RPMI7951 (cell line): ENCODE measurements around the gene CAMSAP1. TPM values are rescaled to one million over a fixed set of nuclear protein-coding genes. Genes with fewer than 3 reads are reported as not detected.

Source experiments
- DNase-seq: peaks from one replicate; pipeline ENCODE4 v3.0.0-alpha.2; 2012; ENCODE audit warnings: low read depth
- total RNA-seq: library from RNA; depleted of rRNA; stranded (reverse); fragments of >200 nt; shearing (Covaris generic); gene quantifications from 2 replicates; pipeline ENCODE4 v1.2.3, GENCODE V29; 2014

The CAMSAP1 gene
- total RNA-seq, 1 experiment from 2014 or later = 6.2 TPM

- DNase-seq = no peak
Observed at GRCh38 chr9:135776893-135777622, 130.3 kb downstream of the CAMSAP1 start.

GRCh38 chr9:135775911-135776310 lies 131.4 kb downstream of the CAMSAP1 start:
- DNase-seq = no peak

DNA sequence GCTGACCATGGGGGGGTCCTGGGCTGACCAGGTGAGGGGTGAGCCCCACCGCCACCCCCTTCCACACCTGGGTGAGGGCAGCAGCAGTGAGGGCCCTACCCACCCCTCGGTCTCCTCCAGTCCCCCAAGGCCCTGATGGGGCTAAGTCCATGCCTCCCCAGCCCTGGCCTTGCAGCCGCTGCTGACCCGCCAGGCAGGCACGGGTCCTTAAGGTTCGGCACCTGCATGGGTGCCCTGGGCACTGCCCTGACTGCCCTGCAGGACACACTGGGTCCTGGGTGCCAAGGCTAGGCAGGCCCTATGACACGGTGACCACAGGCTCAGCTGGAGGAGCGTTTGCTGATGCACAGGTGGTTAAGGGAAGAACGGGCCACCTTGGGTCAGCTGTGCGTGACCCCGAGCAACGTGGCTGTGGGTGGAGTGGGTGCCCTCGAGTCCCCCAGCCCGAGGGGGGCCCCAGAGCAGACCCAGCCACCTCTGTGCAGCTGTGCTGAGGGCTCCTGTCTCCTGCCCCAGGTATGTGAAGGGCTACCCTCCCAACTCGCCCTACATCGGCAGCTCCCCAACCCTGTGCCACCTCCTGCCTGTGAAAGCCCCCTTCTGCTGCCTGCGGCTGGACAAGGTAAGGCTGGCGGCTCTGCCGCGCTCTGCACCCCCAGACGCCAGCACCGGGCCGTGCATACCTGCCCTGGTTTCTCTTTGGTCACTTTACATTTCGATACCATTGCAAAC lies 132.4 kb downstream of the CAMSAP1 start:
- DNase-seq = no peak

DNA sequence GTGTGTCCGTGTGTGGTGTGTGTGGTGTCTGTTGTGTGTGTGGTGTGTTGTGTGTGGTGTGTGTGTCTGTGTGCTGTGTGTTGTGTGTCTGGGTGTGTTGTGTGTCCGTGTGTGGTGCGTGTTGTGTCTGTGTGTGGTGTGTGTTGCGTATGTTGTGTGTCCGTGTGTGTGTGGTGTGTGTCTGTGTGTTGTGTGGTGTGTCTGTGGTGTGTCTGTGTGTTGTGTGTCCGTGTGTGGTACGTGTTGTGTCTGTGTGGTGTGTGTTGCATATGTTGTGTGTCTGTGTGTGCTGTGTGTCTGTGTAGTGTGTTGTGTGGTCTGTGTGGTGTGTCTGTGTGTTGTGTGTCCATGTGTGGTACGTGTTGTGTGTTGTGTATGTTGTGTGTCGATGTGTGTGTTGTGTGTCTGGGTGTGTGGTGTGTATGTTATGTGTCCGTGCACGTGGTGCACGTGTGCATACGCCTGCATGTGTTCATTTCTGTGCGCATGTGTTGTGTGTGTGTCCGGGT lies 133.1 kb downstream of the CAMSAP1 start:
- DNase-seq = no peak

DNA sequence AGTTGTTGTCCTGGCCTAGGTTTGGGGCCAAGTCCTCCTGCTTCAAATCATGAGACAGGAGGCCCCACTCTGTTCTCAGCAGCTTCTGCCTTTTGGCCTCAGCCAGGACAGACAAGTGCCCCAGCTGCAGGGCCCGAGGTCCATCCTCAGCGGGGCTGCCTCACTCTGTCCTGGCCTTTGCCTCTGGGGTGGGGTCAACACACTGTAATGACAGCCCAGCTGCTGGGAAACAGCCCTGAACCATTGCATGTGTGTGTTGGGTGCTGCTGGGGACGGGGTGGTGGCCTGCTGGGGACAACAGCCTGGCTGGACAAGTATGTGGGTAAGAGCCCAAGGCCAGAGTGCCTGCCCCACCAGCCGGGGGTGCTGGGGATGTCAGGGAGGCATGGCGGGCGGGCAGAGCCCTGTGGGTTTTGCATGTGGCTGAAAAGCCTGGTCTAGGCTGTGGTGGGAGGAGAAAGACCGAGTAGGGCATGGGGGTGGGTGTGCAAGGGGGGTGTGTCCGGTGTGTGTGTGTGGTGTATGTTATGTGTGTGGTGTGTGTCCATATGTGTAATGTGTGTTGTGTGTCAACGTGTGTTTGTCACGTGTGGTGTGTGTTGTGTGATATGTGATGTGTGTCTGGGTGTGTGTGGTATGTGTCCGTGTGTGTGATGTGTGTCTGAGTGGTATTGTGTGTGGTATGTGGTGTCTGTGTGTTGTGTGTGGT lies 133.7 kb downstream of the CAMSAP1 start:
- no peak for DNase-seq

DNA sequence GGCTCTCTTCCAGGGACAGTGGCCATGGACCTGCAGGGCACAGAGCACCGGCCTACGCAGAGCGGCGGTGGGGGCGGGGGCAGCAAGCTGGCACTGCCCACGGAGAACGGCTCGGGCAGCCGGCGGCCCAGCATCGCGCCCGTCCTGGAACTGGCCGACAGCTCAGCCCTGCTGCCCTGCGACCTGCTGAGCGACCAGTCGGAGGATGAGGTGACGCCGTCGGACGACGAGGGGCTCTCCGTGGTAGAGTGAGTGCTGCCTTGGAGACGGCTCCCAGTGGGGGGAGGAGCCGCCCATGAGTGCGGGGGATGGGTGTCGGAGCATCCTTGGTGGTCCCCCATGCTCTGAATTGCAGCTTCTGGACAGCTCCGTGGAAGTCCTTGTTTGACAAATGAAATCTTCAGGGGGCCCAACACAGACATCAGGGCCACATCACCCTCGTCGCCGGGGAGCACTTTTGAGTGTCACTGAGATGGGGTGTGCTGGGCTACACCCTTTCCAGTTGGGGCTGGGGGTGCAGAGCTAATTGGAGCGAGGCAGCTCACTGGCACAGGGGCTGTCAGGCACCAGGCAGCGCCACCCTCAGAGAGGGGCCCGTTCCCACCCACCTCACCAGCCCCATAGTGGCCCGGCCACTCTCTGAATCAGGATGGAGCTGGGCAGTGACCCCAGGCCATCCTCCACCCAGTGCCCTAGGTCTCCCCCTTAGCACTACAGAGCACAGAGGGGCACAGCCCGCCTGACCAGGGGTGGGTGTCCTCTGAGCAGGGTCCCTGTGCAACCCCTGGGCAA lies 134.4 kb downstream of the CAMSAP1 start:
- DNase-seq = no peak

GRCh38 chr9:135772056-135772646 lies 135.2 kb downstream of the CAMSAP1 start:
- no peak for DNase-seq

- no peak for DNase-seq
Observed at GRCh38 chr9:135771401-135772051, 135.8 kb downstream of the CAMSAP1 start.

DNA sequence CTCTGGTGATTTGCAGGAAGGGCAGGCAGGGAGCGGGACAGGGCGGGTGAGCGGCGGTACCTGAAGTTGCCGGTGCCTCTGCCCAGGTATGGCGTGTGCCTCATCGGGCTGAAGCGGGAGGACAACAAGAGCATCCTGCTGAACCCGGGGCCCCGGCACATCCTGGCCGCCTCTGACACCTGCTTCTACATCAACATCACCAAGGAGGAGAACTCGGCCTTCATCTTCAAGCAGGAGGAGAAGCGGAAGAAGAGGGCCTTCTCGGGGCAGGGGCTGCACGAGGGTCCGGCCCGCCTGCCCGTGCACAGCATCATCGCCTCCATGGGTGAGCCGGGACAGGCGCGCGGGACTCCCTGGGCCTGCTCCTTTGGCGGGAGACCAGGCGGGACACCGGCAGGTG lies 136.6 kb downstream of the CAMSAP1 start:
- DNase-seq = no peak

GRCh38 chr9:135770203-135770535 lies 137.2 kb downstream of the CAMSAP1 start:
- DNase-seq = no peak

DNA sequence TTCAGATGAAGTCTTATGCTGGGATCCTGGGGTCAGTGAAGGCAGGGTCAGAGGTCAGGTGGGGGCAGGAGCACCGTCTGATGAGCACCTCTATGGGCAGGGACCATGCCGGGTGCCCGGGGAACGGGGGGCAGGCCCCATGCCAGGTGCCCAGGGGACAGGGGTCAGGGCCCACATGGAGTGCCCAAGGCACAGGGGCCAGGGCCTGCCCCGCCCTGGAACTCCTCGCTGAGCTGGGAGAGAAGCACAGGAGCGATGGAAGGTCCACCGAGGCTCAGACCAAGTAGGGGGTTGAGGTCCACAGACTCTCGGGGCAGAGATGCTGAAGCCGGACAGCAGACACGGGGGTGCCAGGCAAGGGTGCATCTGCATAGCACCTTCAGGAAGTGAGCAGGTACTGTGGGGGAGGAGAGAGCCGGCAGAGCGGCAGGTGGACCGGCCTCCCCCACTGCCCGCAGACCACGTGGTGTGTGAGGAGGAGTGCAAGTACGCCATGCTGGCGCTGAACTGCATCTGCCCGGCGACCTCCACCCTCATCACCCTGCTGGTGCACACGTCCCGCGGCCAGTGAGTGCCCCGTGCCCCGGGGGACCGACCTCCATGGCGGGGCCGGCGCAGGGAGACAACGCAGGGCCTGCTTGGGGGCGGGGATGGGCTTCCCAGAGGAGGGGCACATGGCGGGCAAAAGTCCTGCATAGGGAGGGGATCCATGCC lies 137.7 kb downstream of the CAMSAP1 start:
- no peak for DNase-seq

- DNase-seq = no peak
Observed at GRCh38 chr9:135768516-135769218, 138.7 kb downstream of the CAMSAP1 start.

DNA sequence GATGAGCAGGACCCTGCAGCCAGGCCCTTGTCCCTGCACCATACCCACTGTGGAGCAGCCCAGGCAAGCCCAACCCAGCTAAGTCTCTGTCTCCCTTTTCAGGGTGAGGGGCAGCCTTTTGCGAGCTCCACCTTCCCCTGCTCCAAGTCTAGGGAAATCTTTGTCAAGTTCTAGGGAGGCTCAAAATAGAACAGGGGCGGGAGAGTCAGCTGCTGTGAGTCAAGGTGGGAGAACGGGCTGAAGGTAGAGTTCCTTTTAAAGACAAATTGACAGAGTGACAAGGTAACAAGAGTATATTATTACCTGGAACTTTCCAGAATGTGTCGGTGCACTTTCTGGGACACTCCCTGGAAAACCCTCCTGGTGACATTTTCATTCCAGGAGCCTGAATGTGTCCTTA lies 140.6 kb downstream of the CAMSAP1 start:
- DNase-seq = no peak

- DNase-seq = no peak
Observed at GRCh38 chr9:135766251-135766650, 141.1 kb downstream of the CAMSAP1 start.

DNA sequence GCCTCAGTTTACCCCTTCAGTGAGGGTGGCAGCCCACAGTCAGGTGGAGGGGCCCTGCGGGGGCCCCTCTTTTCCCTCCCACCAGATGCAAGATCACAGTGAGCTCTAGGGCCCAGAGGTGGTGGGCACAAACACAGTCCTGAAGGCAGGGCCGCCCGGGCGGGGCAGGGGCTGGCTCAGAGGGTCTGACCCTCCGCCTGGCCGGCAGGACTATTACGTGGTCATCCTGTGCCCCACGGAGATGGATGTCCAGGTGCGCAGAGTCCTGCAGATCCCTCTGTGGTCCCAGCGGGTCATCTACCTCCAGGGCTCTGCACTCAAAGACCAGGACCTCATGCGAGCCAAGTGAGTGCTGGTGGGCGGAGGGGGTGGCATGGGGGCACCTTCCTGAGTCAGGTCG lies 141.9 kb downstream of the CAMSAP1 start:
- DNase-seq = no peak

DNA sequence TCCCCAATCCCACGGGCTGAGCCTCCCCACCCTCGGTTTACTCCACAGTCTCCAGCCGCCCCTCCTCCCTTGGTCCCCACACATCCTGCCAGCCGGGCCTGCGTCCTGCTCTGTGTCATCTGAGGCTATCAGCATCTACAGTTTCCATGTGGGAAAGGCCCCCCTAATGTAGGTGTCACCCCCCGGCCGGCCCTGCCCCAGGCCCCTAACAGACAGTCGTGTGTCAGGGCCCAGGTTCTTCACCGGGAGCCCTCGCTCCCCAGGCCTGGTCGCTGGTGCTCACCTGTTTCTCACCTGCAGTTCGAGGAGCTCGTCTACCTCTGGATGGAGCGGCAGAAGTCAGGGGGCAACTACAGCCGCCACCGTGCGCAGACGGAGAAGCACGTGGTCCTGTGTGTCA lies 142.6 kb downstream of the CAMSAP1 start:
- DNase-seq = no peak

GRCh38 chr9:135763716-135764446 lies 143.5 kb downstream of the CAMSAP1 start:
- DNase-seq = no peak

- DNase-seq = no peak
Observed at GRCh38 chr9:135762921-135763320, 144.4 kb downstream of the CAMSAP1 start.

DNA sequence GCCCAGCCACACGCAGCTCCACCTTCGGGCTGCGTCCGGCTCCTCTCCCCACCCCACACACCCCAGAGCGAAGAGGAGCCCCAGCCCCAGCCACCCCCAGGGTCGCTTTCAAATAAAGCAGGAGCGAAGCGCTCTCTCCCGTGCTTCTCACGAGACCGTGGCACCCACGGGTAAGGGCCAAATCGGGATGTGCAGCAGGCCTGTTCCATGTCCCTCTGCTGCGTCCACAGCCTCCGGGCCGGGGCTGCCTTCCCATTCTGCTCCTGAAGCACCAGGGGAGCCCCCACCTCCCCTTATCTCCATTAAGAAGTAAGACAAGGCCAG lies 145.5 kb downstream of the CAMSAP1 start:
- no peak for DNase-seq
